Glutamatergic neuron (in vitro differentiated cells): ENCODE measurements around the gene CDH4. TPM values are rescaled to one million over a fixed set of nuclear protein-coding genes. Genes with fewer than 3 reads are reported as not detected.

ENCODE experiments used
- DNase-seq: peaks from one replicate; pipeline ENCODE4 v3.0.0; 2022
- H3K27ac Mint-ChIP-seq: one replicate; pipeline ENCODE4 v1.8.0; 2020; ENCODE audit warnings: mild to moderate bottlenecking, mixed read lengths, inconsistent platforms; ENCODE audit not compliant: unreplicated experiment
- H3K27me3 Mint-ChIP-seq: one replicate; pipeline ENCODE4 v1.8.0; 2020; ENCODE audit warnings: mild to moderate bottlenecking, moderate library complexity, mixed read lengths, inconsistent platforms; ENCODE audit not compliant: unreplicated experiment
- H3K36me3 Mint-ChIP-seq: one replicate; pipeline ENCODE4 v1.8.0; 2020; ENCODE audit warnings: mild to moderate bottlenecking, mixed read lengths, inconsistent platforms; ENCODE audit not compliant: unreplicated experiment
- H3K4me1 Mint-ChIP-seq: one replicate; pipeline ENCODE4 v1.8.0; 2020; ENCODE audit warnings: mild to moderate bottlenecking, low read depth, mixed read lengths, inconsistent platforms; ENCODE audit not compliant: unreplicated experiment
- H3K4me3 Mint-ChIP-seq: one replicate; pipeline ENCODE4 v1.8.0; 2020; ENCODE audit warnings: mild to moderate bottlenecking, mixed read lengths, inconsistent platforms; ENCODE audit not compliant: unreplicated experiment
- H3K9me3 Mint-ChIP-seq: one replicate; pipeline ENCODE4 v1.8.0; 2020; ENCODE audit warnings: mild to moderate bottlenecking, moderate library complexity, mixed read lengths, inconsistent platforms; ENCODE audit not compliant: unreplicated experiment
- total RNA-seq: library from RNA; stranded (reverse); fragmentation: NEBNext Ultra II Directional; extraction: Animal tissue kit (Norgen Biotek cat#: 25700); gene quantifications from one replicate; pipeline ENCODE4 v1.2.1, GENCODE V29; 2021; ENCODE audit not compliant: unreplicated experiment
- TF ChIP-seq, protein P1 (sequence below): fragments of 200-600 bp; sonication (generic); IDR thresholded peaks from one replicate; pipeline ENCODE4 v1.5.0; 2021; ENCODE audit not compliant: partially characterized antibody, unreplicated experiment

CDH4 gene
- total RNA-seq, 1 donor from 2014 or later: 1.2 TPM

DNA sequence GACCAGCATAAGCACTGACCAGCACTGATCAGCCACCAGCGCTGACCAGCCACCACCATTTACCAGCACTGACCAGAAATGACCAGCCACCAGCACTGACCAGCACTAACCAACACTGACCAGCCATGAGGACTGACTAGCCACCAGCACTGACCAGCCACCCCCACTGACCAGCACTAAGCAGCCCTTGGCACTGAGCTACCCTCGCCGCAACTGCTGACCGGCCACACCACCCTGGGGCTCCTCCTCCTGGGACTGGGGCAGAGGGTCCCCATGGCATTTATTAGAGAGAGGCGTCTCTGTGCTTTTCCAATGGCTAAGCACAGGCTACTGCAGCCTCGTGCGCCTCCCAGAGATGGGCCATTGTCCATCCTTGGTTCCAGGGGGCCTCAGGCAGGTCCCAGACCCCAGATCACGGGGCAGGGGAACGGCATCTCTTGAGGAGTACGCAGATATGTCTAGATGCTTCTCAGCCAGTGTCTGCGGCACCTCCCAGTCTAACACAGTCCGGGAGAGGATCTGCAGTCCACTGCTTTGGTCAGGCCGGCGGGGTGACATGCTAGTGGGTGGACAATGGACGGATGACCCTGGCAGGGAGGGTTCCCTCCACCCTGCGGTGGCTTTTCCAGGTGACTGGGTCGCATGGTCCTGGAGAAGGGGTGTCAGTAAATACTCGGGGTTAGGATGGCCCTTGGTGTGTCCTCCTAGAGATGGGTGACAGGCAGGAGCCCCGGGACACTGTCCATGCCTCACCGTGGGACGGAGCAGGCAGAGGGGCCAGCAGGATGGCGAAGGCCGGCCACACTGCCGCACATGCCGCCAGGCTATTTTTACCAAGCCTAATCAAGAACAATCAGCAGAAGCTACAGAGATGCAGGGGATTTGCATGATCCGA is 645.6 kb downstream of the CDH4 start:
- no peak overlapping the region for H3K27ac Mint-ChIP-seq
- no peak overlapping the region for H3K4me3 Mint-ChIP-seq
- DNase-seq: no peak
- no peaks in the 10 kb centered on the region for H3K27me3 Mint-ChIP-seq
- H3K4me1 Mint-ChIP-seq: peaks cover 4% of the 10 kb centered on the region
- TF ChIP-seq, protein P1, sequence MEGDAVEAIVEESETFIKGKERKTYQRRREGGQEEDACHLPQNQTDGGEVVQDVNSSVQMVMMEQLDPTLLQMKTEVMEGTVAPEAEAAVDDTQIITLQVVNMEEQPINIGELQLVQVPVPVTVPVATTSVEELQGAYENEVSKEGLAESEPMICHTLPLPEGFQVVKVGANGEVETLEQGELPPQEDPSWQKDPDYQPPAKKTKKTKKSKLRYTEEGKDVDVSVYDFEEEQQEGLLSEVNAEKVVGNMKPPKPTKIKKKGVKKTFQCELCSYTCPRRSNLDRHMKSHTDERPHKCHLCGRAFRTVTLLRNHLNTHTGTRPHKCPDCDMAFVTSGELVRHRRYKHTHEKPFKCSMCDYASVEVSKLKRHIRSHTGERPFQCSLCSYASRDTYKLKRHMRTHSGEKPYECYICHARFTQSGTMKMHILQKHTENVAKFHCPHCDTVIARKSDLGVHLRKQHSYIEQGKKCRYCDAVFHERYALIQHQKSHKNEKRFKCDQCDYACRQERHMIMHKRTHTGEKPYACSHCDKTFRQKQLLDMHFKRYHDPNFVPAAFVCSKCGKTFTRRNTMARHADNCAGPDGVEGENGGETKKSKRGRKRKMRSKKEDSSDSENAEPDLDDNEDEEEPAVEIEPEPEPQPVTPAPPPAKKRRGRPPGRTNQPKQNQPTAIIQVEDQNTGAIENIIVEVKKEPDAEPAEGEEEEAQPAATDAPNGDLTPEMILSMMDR: no peak
- H3K36me3 Mint-ChIP-seq: no peaks in the 10 kb centered on the region
- H3K9me3 Mint-ChIP-seq: no peaks in the 10 kb centered on the region

DNA sequence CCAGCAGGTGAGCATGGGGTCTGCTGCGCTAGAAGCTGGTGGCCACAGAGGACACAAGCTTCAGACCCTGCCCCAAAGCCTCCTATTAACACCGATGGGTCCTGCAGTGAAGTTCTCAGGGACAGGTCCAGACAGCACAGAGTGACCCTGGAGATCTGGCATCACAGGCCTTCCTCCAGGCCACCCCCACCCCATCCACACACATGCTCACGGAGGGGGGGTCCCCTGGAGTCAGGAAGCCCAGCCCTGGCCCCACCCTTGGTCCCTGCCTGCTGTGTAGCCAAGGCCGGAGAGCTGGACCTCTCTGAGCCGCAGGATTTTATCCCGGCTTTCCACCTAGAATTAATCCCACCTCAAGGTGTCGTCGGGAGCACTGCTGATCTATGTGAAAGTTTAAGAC is 646.3 kb downstream of the CDH4 start:
- no peaks in the 10 kb centered on the region for H3K27me3 Mint-ChIP-seq
- peaks cover 4% of the 10 kb centered on the region for H3K4me1 Mint-ChIP-seq
- no peaks in the 10 kb centered on the region for H3K36me3 Mint-ChIP-seq
- H3K9me3 Mint-ChIP-seq: no peaks in the 10 kb centered on the region
- TF ChIP-seq, protein P1: no peak
- no peak overlapping the region for H3K27ac Mint-ChIP-seq
- H3K4me3 Mint-ChIP-seq: no peak overlapping the region
- no peak for DNase-seq

DNA sequence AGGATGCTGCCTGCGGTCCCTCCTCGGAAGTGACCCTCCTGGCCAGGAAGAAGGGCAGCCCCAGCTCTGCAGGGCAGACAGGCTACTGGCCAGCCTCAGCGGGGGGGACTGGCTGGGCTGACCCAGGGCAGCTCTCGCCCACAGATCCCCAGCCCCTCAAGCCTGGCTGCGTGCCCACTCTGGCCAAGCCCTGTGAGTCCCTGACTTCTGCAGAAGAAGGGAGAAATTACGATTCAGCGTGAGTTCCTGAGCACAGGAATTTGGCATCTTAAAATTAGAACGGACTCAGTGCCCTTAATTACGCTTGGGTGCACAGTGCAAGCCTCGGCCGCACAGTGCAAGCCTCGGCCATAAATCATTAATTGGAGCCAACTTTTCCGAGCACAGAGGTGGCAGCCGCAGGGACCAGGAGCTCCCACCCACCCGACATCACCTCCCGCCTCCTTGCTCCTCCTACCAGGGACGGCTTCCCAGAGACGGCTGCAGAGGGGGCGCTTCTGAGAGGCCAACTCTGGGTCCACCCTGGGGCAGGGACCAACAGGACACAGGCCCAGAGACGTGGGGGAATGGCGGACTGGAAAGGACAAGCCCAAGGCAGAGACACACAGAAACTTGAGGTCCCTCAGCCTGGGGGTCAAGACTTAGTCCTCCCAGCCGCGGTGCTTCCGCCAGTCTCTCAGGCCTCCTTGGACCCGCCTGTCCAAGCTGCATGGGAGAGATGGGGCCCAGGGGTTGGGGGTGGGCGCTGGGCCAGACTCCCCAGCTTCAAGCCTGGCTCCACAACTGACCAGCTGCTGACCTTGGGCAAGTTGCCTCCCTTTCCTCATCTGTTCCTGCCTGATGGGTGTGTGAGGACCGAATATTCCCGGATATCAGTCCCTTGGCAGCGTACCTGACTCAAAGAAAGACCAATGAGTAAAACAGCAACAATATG is 648.2 kb downstream of the CDH4 start:
- DNase-seq: no peak
- H3K27ac Mint-ChIP-seq: no peak overlapping the region
- peaks cover 4% of the 10 kb centered on the region for H3K4me1 Mint-ChIP-seq
- no peaks in the 10 kb centered on the region for H3K36me3 Mint-ChIP-seq
- no peaks in the 10 kb centered on the region for H3K9me3 Mint-ChIP-seq
- H3K27me3 Mint-ChIP-seq: no peaks in the 10 kb centered on the region
- TF ChIP-seq, protein P1: no peak
- no peak overlapping the region for H3K4me3 Mint-ChIP-seq

DNA sequence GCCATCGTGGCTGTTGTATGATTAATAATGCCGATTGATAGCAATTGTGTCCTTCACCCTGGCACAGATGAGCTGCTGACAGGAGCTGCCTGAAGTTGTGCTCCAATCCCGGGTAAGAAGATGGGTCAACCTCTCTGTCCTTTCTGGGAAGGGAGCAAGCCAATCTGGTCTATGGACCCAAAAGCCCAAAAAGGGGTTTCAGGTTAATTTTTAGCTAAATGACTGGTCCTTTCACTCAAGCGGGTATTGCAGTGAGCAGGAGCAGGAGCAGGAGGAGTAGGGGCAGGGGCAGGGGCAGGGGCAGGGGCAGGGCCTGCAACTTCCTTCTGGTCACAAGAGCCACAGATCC is 648.9 kb downstream of the CDH4 start:
- no peak for DNase-seq
- Mint-ChIP-seq H3K4me3 (no peak overlapping the region), H3K36me3 (no peaks in the 10 kb centered on the region), H3K9me3 (no peaks in the 10 kb centered on the region), H3K4me1 (peaks cover 4% of the 10 kb centered on the region), H3K27me3 (no peaks in the 10 kb centered on the region), H3K27ac (no peak overlapping the region)
- TF ChIP-seq, protein P1: no peak
